ENCODE data around the gene CSKMT.

GRCh38 chr11:62715150-62716130 is 50.3 kb downstream of the CSKMT start:
- TF ChIP-seq, protein P1, sequence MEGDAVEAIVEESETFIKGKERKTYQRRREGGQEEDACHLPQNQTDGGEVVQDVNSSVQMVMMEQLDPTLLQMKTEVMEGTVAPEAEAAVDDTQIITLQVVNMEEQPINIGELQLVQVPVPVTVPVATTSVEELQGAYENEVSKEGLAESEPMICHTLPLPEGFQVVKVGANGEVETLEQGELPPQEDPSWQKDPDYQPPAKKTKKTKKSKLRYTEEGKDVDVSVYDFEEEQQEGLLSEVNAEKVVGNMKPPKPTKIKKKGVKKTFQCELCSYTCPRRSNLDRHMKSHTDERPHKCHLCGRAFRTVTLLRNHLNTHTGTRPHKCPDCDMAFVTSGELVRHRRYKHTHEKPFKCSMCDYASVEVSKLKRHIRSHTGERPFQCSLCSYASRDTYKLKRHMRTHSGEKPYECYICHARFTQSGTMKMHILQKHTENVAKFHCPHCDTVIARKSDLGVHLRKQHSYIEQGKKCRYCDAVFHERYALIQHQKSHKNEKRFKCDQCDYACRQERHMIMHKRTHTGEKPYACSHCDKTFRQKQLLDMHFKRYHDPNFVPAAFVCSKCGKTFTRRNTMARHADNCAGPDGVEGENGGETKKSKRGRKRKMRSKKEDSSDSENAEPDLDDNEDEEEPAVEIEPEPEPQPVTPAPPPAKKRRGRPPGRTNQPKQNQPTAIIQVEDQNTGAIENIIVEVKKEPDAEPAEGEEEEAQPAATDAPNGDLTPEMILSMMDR (IDR thresholded peaks at IDR 0.05) = no peak
- no peak for TF ChIP-seq POLR2A (IDR thresholded peaks at IDR 0.05)

All from Peyer's patch (tissue), 4 donors.